Thoracic aorta (tissue), 2 donors: ENCODE results near the gene TRANK1. TPM values are rescaled to one million over a fixed set of nuclear protein-coding genes. Genes with fewer than 3 reads are reported as not detected.
A peak's percentile ranks its signal among the peaks of the same experiment; 100 is the strongest.

ENCODE experiments used
- ATAC-seq: fragments of 150-250 bp; one replicate; pipeline ENCODE4 v1.8.0; 2017; ENCODE audit warnings: low read depth; ENCODE audit not compliant: insufficient number of reproducible peaks, low FRiP score
- DNase-seq: peaks from one replicate; pipeline ENCODE4 v3.0.0-alpha.2; 2020; ENCODE audit warnings: low spot score
- H3K27ac ChIP-seq, 2 donors: fragments of 200-600 bp; sonication (generic); 1 replicate in 1 of 2; 2 replicates in 1 of 2; pipeline ENCODE4 v1.5.1; 2016; ENCODE audit warnings: mild to moderate bottlenecking in 2 of 2, moderate library complexity in 2 of 2
- H3K27me3 ChIP-seq: fragments of 200-600 bp; sonication (generic); replicated peaks from 2 replicates; pipeline ENCODE4 v1.6.0; 2016; ENCODE audit warnings: mild to moderate bottlenecking; ENCODE audit not compliant: insufficient read depth
- H3K36me3 ChIP-seq: fragments of 200-600 bp; sonication (generic); one replicate; pipeline ENCODE4 v1.5.1; 2016
- H3K4me1 ChIP-seq, 2 donors: fragments of 200-600 bp; sonication (generic); 1 replicate in 1 of 2; 2 replicates in 1 of 2; pipeline versions ENCODE4 v1.5.1 to v1.6.0; 2016; ENCODE audit warnings: low read depth in 2 of 2, mild to moderate bottlenecking in 1 of 2; ENCODE audit not compliant: control insufficient read depth in 1 of 2
- H3K4me3 ChIP-seq: fragments of 200-600 bp; sonication (generic); 2 replicates; pipeline ENCODE4 v1.5.1; 2016; ENCODE audit warnings: mild to moderate bottlenecking
- H3K9me3 ChIP-seq: fragments of 200-600 bp; sonication (generic); 2 replicates; pipeline ENCODE4 v1.5.1; 2016
- total RNA-seq, 2 donors: library from RNA; depleted of rRNA; stranded (reverse); fragments of >200 nt; gene quantifications; one replicate each; pipeline versions ENCODE4 v1.1.0 to v1.2.3, GENCODE V29; 2016
- TF ChIP-seq, protein P1 (sequence below): fragments of 200-600 bp; sonication (generic); IDR thresholded peaks from one replicate; pipeline ENCODE4 v1.5.1; 2019; ENCODE audit warnings: antibody characterized with exemption

The TRANK1 gene
- total RNA-seq, 2 donors from 2014 or later = 21.3 to 31.6 TPM

DNA sequence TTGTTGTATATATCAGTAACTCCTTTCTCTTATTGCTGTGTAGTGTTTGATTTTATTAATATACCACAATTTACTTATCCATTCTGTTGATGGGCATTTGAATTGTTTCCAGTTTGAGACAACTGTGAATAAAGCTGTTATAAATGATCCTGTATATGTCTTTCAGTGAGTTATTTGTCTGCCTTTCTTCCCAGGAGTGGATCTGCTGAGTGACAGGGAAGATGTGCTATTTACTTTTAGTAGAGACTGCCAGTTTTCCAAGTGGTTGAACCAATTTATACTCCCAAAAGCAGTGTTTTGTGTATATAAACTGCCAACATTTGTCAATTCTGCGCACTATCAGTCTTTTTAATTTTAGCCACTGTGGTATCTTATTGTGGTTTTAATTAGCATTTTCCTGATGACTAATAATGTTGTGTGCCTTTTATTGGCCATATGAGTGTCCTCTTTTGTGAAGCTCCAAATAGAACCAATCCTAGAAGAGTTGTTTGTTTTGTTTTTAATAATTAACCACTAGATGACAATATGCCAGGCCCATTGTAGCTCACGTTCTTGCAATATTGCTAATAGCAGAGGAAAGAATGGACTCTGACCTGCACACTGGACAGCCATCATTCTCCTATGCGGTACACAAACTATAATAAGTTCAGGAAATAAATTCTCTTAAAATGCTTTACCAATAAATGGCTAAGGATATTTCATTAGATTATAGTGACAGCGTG lies 25.3 kb downstream of the TRANK1 start:
- H3K27me3 ChIP-seq = no peaks in the 10 kb centered on the region
- H3K4me1 ChIP-seq = peaks cover 4 to 10% of the 10 kb centered on the region in 2 donors
- H3K27ac ChIP-seq = no peak overlapping the region
- TF ChIP-seq, protein P1, sequence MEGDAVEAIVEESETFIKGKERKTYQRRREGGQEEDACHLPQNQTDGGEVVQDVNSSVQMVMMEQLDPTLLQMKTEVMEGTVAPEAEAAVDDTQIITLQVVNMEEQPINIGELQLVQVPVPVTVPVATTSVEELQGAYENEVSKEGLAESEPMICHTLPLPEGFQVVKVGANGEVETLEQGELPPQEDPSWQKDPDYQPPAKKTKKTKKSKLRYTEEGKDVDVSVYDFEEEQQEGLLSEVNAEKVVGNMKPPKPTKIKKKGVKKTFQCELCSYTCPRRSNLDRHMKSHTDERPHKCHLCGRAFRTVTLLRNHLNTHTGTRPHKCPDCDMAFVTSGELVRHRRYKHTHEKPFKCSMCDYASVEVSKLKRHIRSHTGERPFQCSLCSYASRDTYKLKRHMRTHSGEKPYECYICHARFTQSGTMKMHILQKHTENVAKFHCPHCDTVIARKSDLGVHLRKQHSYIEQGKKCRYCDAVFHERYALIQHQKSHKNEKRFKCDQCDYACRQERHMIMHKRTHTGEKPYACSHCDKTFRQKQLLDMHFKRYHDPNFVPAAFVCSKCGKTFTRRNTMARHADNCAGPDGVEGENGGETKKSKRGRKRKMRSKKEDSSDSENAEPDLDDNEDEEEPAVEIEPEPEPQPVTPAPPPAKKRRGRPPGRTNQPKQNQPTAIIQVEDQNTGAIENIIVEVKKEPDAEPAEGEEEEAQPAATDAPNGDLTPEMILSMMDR = no peak
- no peaks in the 10 kb centered on the region for H3K9me3 ChIP-seq
- DNase-seq = no peak
- no peak for ATAC-seq
- no peak overlapping the region for H3K4me3 ChIP-seq
- no peaks in the 10 kb centered on the region for H3K36me3 ChIP-seq

DNA sequence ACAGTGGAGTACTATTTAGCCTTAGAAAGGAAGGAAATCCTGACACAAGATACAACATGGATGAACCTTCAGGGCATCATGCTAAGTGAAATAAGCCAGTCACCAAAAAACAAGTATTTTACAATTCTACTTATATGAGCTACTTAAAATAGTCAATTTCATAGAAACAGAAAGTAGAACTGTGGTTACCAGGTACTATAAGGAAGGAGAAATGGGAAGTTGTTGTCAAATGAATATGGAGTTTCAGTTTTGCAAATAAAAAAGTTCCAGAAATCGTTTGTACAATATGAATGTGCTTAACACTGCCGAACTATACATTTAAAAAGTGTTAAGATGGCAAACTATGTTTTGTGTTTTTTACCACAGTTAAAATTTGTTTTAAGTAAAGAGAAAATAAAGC lies 26.8 kb downstream of the TRANK1 start:
- TF ChIP-seq, protein P1 = no peak
- ATAC-seq = no peak
- no peaks in the 10 kb centered on the region for H3K27me3 ChIP-seq

GRCh38 chr3:36911990-36912804 lies 32.7 kb downstream of the TRANK1 start:
- Histone ChIP-seq H3K36me3 (no peaks in the 10 kb centered on the region), H3K9me3 (no peaks in the 10 kb centered on the region), H3K4me1 (peaks cover 8 to 14% of the 10 kb centered on the region in 2 donors), H3K27ac (no peak overlapping the region), H3K27me3 (no peaks in the 10 kb centered on the region), H3K4me3 (peak overlapping the region; percentile 32)
- ATAC-seq (no peak), DNase-seq (no peak)
- TF ChIP-seq, protein P1 = no peak

More for the DNA sequence above, 26.8 kb downstream of the TRANK1 start:
- no peak for DNase-seq
- Histone ChIP-seq H3K9me3 (no peaks in the 10 kb centered on the region), H3K27ac (no peak overlapping the region), H3K4me3 (no peak overlapping the region), H3K36me3 (no peaks in the 10 kb centered on the region), H3K4me1 (peaks cover 4 to 11% of the 10 kb centered on the region in 2 donors)

- H3K36me3 ChIP-seq = no peaks in the 10 kb centered on the region
- TF ChIP-seq, protein P1 = no peak
- no peak overlapping the region for H3K27ac ChIP-seq
- ATAC-seq (no peak), DNase-seq (no peak)
- peaks cover 8 to 14% of the 10 kb centered on the region in 2 donors for H3K4me1 ChIP-seq
- no peaks in the 10 kb centered on the region for H3K27me3 ChIP-seq
- no peaks in the 10 kb centered on the region for H3K9me3 ChIP-seq
- no peak overlapping the region for H3K4me3 ChIP-seq
Measured at GRCh38 chr3:36909666-36910065, 35.2 kb downstream of the TRANK1 start.

DNA sequence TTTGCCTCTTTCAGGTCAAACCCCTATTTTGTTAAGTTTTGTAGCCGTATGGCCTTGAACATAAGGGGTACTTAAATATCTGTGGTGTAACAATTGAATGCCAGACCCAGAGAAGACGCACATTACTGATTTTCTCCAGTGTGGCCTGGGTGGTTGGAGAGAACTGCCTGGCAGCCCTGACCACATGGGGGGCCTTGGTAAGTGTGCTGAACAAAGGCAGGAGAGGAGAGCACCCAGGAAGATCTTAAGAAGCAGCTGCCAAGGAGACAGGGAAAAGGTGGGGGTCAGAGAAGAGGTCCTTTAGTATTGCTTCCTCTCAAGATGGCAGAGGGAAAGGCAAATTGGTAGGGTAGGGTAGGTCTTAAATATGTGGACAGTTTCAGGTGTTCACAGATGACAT lies 35.7 kb downstream of the TRANK1 start:
- no peaks in the 10 kb centered on the region for H3K27me3 ChIP-seq
- no peak for ATAC-seq
- H3K27ac ChIP-seq = peak overlapping the region in 1 of 2 donors; percentile 59
- H3K4me1 ChIP-seq = peaks cover 8 to 14% of the 10 kb centered on the region in 2 donors
- H3K4me3 ChIP-seq = no peak overlapping the region
- H3K9me3 ChIP-seq = no peaks in the 10 kb centered on the region
- DNase-seq = no peak
- TF ChIP-seq, protein P1 = no peak
- H3K36me3 ChIP-seq = no peaks in the 10 kb centered on the region
